WTC11 (cell line): Measurements from ENCODE around the gene CCNYL1. TPM values are rescaled to one million over a fixed set of nuclear protein-coding genes. Genes with fewer than 3 reads are reported as not detected.

Source experiments
- ATAC-seq: fragments of 200-7000 bp; cut with Tn5 transposase; 2 replicates; pipeline ENCODE4 v1.10.0; 2021; ENCODE audit warnings: mild to moderate bottlenecking, moderate library complexity
- CTCF ChIA-PET: fragments of 300-600 bp; sonication (Branson Sonifier 250); formaldehyde crosslinking; loops from one replicate; lab custom pipeline; 2021; ENCODE audit warnings: antibody characterized with exemption; lab: Charles Lee
- POLR2A ChIA-PET: fragments of 350-600 bp; sonication (Branson Sonifier 250); formaldehyde crosslinking; loops from one replicate; lab custom pipeline; 2021; ENCODE audit warnings: antibody characterized with exemption; lab: Charles Lee
- DNase-seq: peaks from one replicate; pipeline ENCODE4 v3.0.0; 2021; ENCODE audit warnings: low spot score
- H3K27ac Mint-ChIP-seq: 2 replicates; pipeline ENCODE4 v1.8.0; 2021; ENCODE audit warnings: mixed read lengths
- H3K27me3 Mint-ChIP-seq: 2 replicates; pipeline ENCODE4 v1.8.0; 2021; ENCODE audit warnings: low read depth, mild to moderate bottlenecking, moderate library complexity, mixed read lengths
- H3K36me3 Mint-ChIP-seq: 2 replicates; pipeline ENCODE4 v1.8.0; 2021; ENCODE audit warnings: mixed read lengths
- H3K4me1 Mint-ChIP-seq: 2 replicates; pipeline ENCODE4 v1.8.0; 2022; ENCODE audit warnings: mixed read lengths
- H3K4me3 Mint-ChIP-seq: 2 replicates; pipeline ENCODE4 v1.8.0; 2021; ENCODE audit warnings: mild to moderate bottlenecking, moderate library complexity, mixed read lengths
- H3K9me3 Mint-ChIP-seq: 2 replicates; pipeline ENCODE4 v1.8.0; 2021; ENCODE audit warnings: mixed read lengths
- E2F1 ChIP-seq: sonication (generic); formaldehyde crosslinking; IDR thresholded peaks from 2 replicates; pipeline ENCODE4 v1.8.0; 2022; ENCODE audit warnings: mild to moderate bottlenecking, missing genetic modification reagents
- ESRRA ChIP-seq: sonication (generic); formaldehyde crosslinking; IDR thresholded peaks from 2 replicates; pipeline ENCODE4 v1.8.1; 2022; ENCODE audit warnings: mild to moderate bottlenecking, missing genetic modification reagents, borderline replicate concordance
- ETV6 ChIP-seq: sonication (generic); formaldehyde crosslinking; IDR thresholded peaks from 2 replicates; pipeline ENCODE4 v1.8.1; 2022; ENCODE audit warnings: mild to moderate bottlenecking, missing genetic modification reagents
- GTF2I ChIP-seq: fragments of 250-450 bp; sonication (Bioruptor Pico); conservative IDR thresholded peaks from 2 replicates; pipeline ENCODE4 v1.4.0; 2021; ENCODE audit warnings: mild to moderate bottlenecking
- IRF1 ChIP-seq: sonication (generic); formaldehyde crosslinking; IDR thresholded peaks from 2 replicates; pipeline ENCODE4 v1.8.0; 2023; ENCODE audit warnings: missing genetic modification reagents
- KAT7 ChIP-seq: sonication (generic); formaldehyde crosslinking; IDR thresholded peaks from 2 replicates; pipeline ENCODE4 v1.8.1; 2023; ENCODE audit warnings: missing genetic modification reagents, mild to moderate bottlenecking, borderline replicate concordance
- NFATC4 ChIP-seq: fragments of 250-450 bp; sonication (Bioruptor Pico); IDR thresholded peaks from 2 replicates; pipeline ENCODE4 v1.9.0; 2021; ENCODE audit warnings: mild to moderate bottlenecking
- NR2C2 ChIP-seq: sonication (generic); formaldehyde crosslinking; IDR thresholded peaks from 2 replicates; pipeline ENCODE4 v1.8.0; 2022; ENCODE audit warnings: mild to moderate bottlenecking, missing genetic modification reagents
- SP1 ChIP-seq: sonication (generic); formaldehyde crosslinking; conservative IDR thresholded peaks from 2 replicates; pipeline ENCODE4 v1.8.1; 2022; ENCODE audit warnings: missing genetic modification reagents
- TP53 ChIP-seq: sonication (generic); formaldehyde crosslinking; IDR thresholded peaks from 2 replicates; pipeline ENCODE4 v1.8.1; 2023; ENCODE audit warnings: mild to moderate bottlenecking, missing genetic modification reagents
- ZNF121 ChIP-seq: sonication (generic); formaldehyde crosslinking; IDR thresholded peaks from 2 replicates; pipeline ENCODE4 v1.8.0; 2023; ENCODE audit warnings: missing genetic modification reagents
- ZNF396 ChIP-seq: fragments of 250-450 bp; sonication (Bioruptor Pico); IDR thresholded peaks from 2 replicates; pipeline ENCODE4 v1.8.0; 2021; ENCODE audit warnings: mild to moderate bottlenecking, moderate library complexity, borderline replicate concordance
- ZNF416 ChIP-seq: fragments of 250-450 bp; sonication (Bioruptor Pico); IDR thresholded peaks from 2 replicates; pipeline ENCODE4 v1.9.0; 2021; ENCODE audit warnings: mild to moderate bottlenecking, inconsistent platforms
- total RNA-seq: library from RNA; stranded (reverse); gene quantifications from 3 replicates; pipeline ENCODE4 v1.2.3, GENCODE V29; 2021
- TF ChIP-seq, protein P1 (sequence below): sonication (generic); formaldehyde crosslinking; IDR thresholded peaks from 2 replicates; pipeline ENCODE4 v1.8.1; 2023; ENCODE audit warnings: mild to moderate bottlenecking, missing genetic modification reagents
- TF ChIP-seq, protein P2 (sequence below): fragments of 200-600 bp; IDR thresholded peaks from 2 replicates; pipeline ENCODE4 v1.8.0; 2022; ENCODE audit warnings: antibody characterized with exemption
- TF ChIP-seq, protein P3 (sequence below): fragments of 250-450 bp; sonication (Bioruptor Pico); IDR thresholded peaks from 2 replicates; pipeline ENCODE4 v1.9.0; 2021; ENCODE audit warnings: mild to moderate bottlenecking

The CCNYL1 gene
- total RNA-seq, 1 experiment from 2014 or later = 31.6 TPM

- Mint-ChIP-seq H3K9me3 (no peaks in the 10 kb centered on the region), H3K4me3 (no peak overlapping the region), H3K27ac (no peak overlapping the region), H3K27me3 (no peaks in the 10 kb centered on the region), H3K4me1 (peaks cover 4% of the 10 kb centered on the region), H3K36me3 (peaks cover 6% of the 10 kb centered on the region)
- TF ChIP-seq NR2C2 (CRISPR knock-in tag) (no peak), GTF2I (CRISPR knock-in tag) (no peak)
- TF ChIP-seq, protein P1, sequence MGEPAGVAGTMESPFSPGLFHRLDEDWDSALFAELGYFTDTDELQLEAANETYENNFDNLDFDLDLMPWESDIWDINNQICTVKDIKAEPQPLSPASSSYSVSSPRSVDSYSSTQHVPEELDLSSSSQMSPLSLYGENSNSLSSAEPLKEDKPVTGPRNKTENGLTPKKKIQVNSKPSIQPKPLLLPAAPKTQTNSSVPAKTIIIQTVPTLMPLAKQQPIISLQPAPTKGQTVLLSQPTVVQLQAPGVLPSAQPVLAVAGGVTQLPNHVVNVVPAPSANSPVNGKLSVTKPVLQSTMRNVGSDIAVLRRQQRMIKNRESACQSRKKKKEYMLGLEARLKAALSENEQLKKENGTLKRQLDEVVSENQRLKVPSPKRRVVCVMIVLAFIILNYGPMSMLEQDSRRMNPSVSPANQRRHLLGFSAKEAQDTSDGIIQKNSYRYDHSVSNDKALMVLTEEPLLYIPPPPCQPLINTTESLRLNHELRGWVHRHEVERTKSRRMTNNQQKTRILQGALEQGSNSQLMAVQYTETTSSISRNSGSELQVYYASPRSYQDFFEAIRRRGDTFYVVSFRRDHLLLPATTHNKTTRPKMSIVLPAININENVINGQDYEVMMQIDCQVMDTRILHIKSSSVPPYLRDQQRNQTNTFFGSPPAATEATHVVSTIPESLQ (CRISPR knock-in tag) = no peak
- TF ChIP-seq, protein P2, sequence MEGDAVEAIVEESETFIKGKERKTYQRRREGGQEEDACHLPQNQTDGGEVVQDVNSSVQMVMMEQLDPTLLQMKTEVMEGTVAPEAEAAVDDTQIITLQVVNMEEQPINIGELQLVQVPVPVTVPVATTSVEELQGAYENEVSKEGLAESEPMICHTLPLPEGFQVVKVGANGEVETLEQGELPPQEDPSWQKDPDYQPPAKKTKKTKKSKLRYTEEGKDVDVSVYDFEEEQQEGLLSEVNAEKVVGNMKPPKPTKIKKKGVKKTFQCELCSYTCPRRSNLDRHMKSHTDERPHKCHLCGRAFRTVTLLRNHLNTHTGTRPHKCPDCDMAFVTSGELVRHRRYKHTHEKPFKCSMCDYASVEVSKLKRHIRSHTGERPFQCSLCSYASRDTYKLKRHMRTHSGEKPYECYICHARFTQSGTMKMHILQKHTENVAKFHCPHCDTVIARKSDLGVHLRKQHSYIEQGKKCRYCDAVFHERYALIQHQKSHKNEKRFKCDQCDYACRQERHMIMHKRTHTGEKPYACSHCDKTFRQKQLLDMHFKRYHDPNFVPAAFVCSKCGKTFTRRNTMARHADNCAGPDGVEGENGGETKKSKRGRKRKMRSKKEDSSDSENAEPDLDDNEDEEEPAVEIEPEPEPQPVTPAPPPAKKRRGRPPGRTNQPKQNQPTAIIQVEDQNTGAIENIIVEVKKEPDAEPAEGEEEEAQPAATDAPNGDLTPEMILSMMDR = no peak
- POLR2A ChIA-PET = no interaction called here
- CTCF ChIA-PET = interaction anchor here (0.6 to 4.1 kb wide), 7 partner anchors 30 to 328 kb away, joined by 3 to 27 read pairs (median 8); partner anchors contain the start of gene METTL21A
- no peak for DNase-seq
- ATAC-seq = no peak
Measured at GRCh38 chr2:207744451-207744850, 33.0 kb downstream of the CCNYL1 start.

- ChIA-PET POLR2A (interaction anchor here (0.5 to 1.3 kb wide), 3 partner anchors 12 to 35 kb away, joined by 3 to 5 read pairs (median 3); partner anchors contain the start of gene CCNYL1), CTCF (interaction anchor here (0.6 to 4.1 kb wide), 23 partner anchors 12 to 508 kb away, joined by 3 to 58 read pairs (median 4); partner anchors contain the start of genes CCNYL1, FZD5, IDH1 and METTL21A)
- Mint-ChIP-seq H3K9me3 (no peaks in the 10 kb centered on the region), H3K36me3 (peaks cover 6% of the 10 kb centered on the region), H3K27ac (peak overlapping the region; percentile 31; the same call in 1 of the 2 replicates), H3K27me3 (no peaks in the 10 kb centered on the region), H3K4me1 (peaks cover 16% of the 10 kb centered on the region), H3K4me3 (no peak overlapping the region)
- DNase-seq (peak; percentile 55), ATAC-seq (peak; percentile 82)
- TF ChIP-seq, protein P2 = peak; percentile 83
- TF ChIP-seq, protein P3, sequence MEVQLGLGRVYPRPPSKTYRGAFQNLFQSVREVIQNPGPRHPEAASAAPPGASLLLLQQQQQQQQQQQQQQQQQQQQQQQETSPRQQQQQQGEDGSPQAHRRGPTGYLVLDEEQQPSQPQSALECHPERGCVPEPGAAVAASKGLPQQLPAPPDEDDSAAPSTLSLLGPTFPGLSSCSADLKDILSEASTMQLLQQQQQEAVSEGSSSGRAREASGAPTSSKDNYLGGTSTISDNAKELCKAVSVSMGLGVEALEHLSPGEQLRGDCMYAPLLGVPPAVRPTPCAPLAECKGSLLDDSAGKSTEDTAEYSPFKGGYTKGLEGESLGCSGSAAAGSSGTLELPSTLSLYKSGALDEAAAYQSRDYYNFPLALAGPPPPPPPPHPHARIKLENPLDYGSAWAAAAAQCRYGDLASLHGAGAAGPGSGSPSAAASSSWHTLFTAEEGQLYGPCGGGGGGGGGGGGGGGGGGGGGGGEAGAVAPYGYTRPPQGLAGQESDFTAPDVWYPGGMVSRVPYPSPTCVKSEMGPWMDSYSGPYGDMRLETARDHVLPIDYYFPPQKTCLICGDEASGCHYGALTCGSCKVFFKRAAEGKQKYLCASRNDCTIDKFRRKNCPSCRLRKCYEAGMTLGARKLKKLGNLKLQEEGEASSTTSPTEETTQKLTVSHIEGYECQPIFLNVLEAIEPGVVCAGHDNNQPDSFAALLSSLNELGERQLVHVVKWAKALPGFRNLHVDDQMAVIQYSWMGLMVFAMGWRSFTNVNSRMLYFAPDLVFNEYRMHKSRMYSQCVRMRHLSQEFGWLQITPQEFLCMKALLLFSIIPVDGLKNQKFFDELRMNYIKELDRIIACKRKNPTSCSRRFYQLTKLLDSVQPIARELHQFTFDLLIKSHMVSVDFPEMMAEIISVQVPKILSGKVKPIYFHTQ (CRISPR knock-in tag) = no peak
- TF ChIP-seq, all 79 proteins: peak for 1
Measured at GRCh38 chr2:207746131-207746530, 34.7 kb downstream of the CCNYL1 start.

- Mint-ChIP-seq H3K36me3 (peaks cover 14% of the 10 kb centered on the region), H3K27ac (peak overlapping the region; percentile 63), H3K27me3 (no peaks in the 10 kb centered on the region), H3K9me3 (no peaks in the 10 kb centered on the region), H3K4me3 (no peak overlapping the region), H3K4me1 (peaks cover 16% of the 10 kb centered on the region)
- DNase-seq (no peak), ATAC-seq (no peak)
- ChIA-PET CTCF (interaction anchor here (0.6 to 3.8 kb wide), 8 partner anchors 18 to 293 kb away, joined by 3 to 54 read pairs (median 4); partner anchors contain the start of gene METTL21A), POLR2A (no interaction called here)
- TF ChIP-seq IRF1 (CRISPR knock-in tag) (no peak), SP1 (CRISPR knock-in tag) (no peak), TP53 (no peak), ESRRA (CRISPR knock-in tag) (no peak), ZNF416 (CRISPR knock-in tag) (no peak), ZNF121 (CRISPR knock-in tag) (no peak), ZNF396 (CRISPR knock-in tag) (no peak), KAT7 (CRISPR knock-in tag) (no peak), NFATC4 (CRISPR knock-in tag) (no peak), E2F1 (no peak), ETV6 (CRISPR knock-in tag) (no peak)
- TF ChIP-seq, protein P1 (CRISPR knock-in tag) = no peak
Measured at GRCh38 chr2:207747653-207748560, 36.5 kb downstream of the CCNYL1 start.
